GM19455 (cell line): Measurements from ENCODE around the gene HSPA5.
"Not testable (repeated sequence)": the region's sequence is repeated elsewhere in the genome, so short reads cannot be mapped to it uniquely, and the experiment has no call there.

ENCODE experiments used
- ATAC-seq: cut with Tn5 transposase; IDR thresholded peaks from one replicate; pipeline ENCODE4 v1.9.1; 2021; ENCODE audit not compliant: unreplicated experiment

The HSPA5 gene

GRCh38 chr9:125194466-125194865 is 46.7 kb downstream of the HSPA5 start:
- ATAC-seq = not testable (repeated sequence)

GRCh38 chr9:125190361-125190801 is 50.8 kb downstream of the HSPA5 start:
- ATAC-seq = no peak

- ATAC-seq = peak; percentile 96
These were observed 51.5 kb downstream of the HSPA5 start, which contains the start of gene PPP6C for GRCh38 chr9:125189361-125190289. Gene PPP6C (minus strand): TSS chr9:125189803. CDS start chr9:125189718, 85 bp downstream.

GRCh38 chr9:125189011-125189360 is 52.2 kb downstream of the HSPA5 start:
- peak; percentile 26 for ATAC-seq
